ENCODE results near the gene PEMT. TPM values are rescaled to one million over a fixed set of nuclear protein-coding genes. Genes with fewer than 3 reads are reported as not detected.

Gene PEMT
- total RNA-seq, 1 experiment from 2014 or later: 27.0 TPM

- Histone ChIP-seq H3K4me1 (ENCODE audit: control insufficient read depth, insufficient read depth, low read length) (peaks cover 4% of the 10 kb centered on the region; the same call in 1 of the 2 replicates), H3K36me3 (ENCODE audit: control insufficient read depth, insufficient read depth, low read length) (peaks cover 4% of the 10 kb centered on the region), H3K4me3 (ENCODE audit: low read depth in 2 of 2, low read length in 2 of 2) (no peak overlapping the region), H3K27ac (ENCODE audit: low read length) (no peak overlapping the region), H3K27me3 (ENCODE audit: control insufficient read depth, insufficient read depth, low read length) (no peaks in the 10 kb centered on the region), H3K9me3 (ENCODE audit: control insufficient read depth, insufficient read depth, low read depth, low read length) (no peaks in the 10 kb centered on the region)
- intact Hi-C loops (cut with micrococcal nuclease; ENCODE audit: unreplicated experiment): no loop called here
- no peak for TF ChIP-seq POLR2AphosphoS5 (IDR thresholded peaks at IDR 0.05; ENCODE audit: low read depth, low read length)
- TF ChIP-seq TCF7L2 (IDR thresholded peaks at IDR 0.05; ENCODE audit: low read depth, low read length): no peak
- no peak for TF ChIP-seq CTCF (IDR thresholded peaks at IDR 0.05)
- DNase-seq (ENCODE audit: low read depth, low spot score): no peak
- no TSS peak for BruUV-seq (replicated peaks)
- ATAC-seq: no peak
- ChIA-PET POLR2A (no interaction called here), CTCF (no interaction called here)
- in situ Hi-C loops (cut with HindIII; ENCODE audit: low pct_unique_long_range_greater_than_20kb, low sequenced_read_pairs): no loop called here
These were observed 112.3 kb downstream of the PEMT start for GRCh38 chr17:17479209-17479608.

GRCh38 chr17:17476865-17477467, 114.5 kb downstream of the PEMT start, which contains the start of gene MED9:
MED9 (plus strand) TSS chr17:17477000; CDS start chr17:17477042, 42 bp downstream.
- POLR2A ChIA-PET: no interaction called here
- Histone ChIP-seq H3K27ac (ENCODE audit: low read length) (peak within 1 kb of the TSS; percentile 79), H3K4me1 (ENCODE audit: control insufficient read depth, insufficient read depth, low read length) (peaks cover 4% of the 10 kb centered on the region; the same call in 1 of the 2 replicates), H3K36me3 (ENCODE audit: control insufficient read depth, insufficient read depth, low read length) (peaks cover 4% of the 10 kb centered on the region), H3K4me3 (ENCODE audit: low read depth in 2 of 2, low read length in 2 of 2) (peak within 1 kb of the TSS; percentile 86 to 94), H3K27me3 (ENCODE audit: control insufficient read depth, insufficient read depth, low read length) (no peaks in the 10 kb centered on the region; the same call in 1 of the 2 replicates), H3K9me3 (ENCODE audit: control insufficient read depth, insufficient read depth, low read depth, low read length) (no peaks in the 10 kb centered on the region)
- in situ Hi-C loops (cut with HindIII; ENCODE audit: low pct_unique_long_range_greater_than_20kb, low sequenced_read_pairs) (no loop called here), intact Hi-C loops (cut with micrococcal nuclease; ENCODE audit: unreplicated experiment) (no loop called here)
- ATAC-seq (peak; percentile 97), DNase-seq (ENCODE audit: low read depth, low spot score) (peak; percentile 48)
- no TSS peak for BruUV-seq (replicated peaks)
- TF ChIP-seq TCF7L2 (IDR thresholded peaks at IDR 0.05; ENCODE audit: low read depth, low read length) (no peak), POLR2AphosphoS5 (IDR thresholded peaks at IDR 0.05; ENCODE audit: low read depth, low read length) (peak; percentile 50; the same call in 1 of the 2 replicates)
- CTCF ChIA-PET: no interaction called here

- no peak overlapping the region for H3K27ac ChIP-seq (ENCODE audit: low read length)
- TF ChIP-seq SIN3A (IDR thresholded peaks at IDR 0.05; ENCODE audit: borderline replicate concordance, insufficient read depth, low read depth, low read length): no peak
- no peak for TF ChIP-seq CTCF (IDR thresholded peaks at IDR 0.05)
- TF ChIP-seq POLR2AphosphoS5 (IDR thresholded peaks at IDR 0.05; ENCODE audit: low read depth, low read length): no peak
- no peak for TF ChIP-seq REST (IDR thresholded peaks at IDR 0.05; ENCODE audit: insufficient read depth in 1 of 2, low read depth in 2 of 2, low read length in 1 of 2)
- no peak for TF ChIP-seq TCF7L2 (IDR thresholded peaks at IDR 0.05; ENCODE audit: low read depth, low read length)
- intact Hi-C loops (cut with micrococcal nuclease; ENCODE audit: unreplicated experiment): no loop called here
These were observed 117.2 kb downstream of the PEMT start for GRCh38 chr17:17474341-17474740.

More at GRCh38 chr17:17474341-17474740, 117.2 kb downstream of the PEMT start:
- ChIA-PET CTCF (no interaction called here), POLR2A (no interaction called here)
- H3K27me3 ChIP-seq (ENCODE audit: control insufficient read depth, insufficient read depth, low read length): no peaks in the 10 kb centered on the region; the same call in 1 of the 2 replicates
- BruUV-seq (replicated peaks): no TSS peak
- peaks cover 4% of the 10 kb centered on the region; the same call in 1 of the 2 replicates for H3K4me1 ChIP-seq (ENCODE audit: control insufficient read depth, insufficient read depth, low read length)
- ATAC-seq (no peak), DNase-seq (ENCODE audit: low read depth, low spot score) (no peak)
- in situ Hi-C loops (cut with HindIII; ENCODE audit: low pct_unique_long_range_greater_than_20kb, low sequenced_read_pairs): no loop called here
- H3K4me3 ChIP-seq (ENCODE audit: low read depth in 2 of 2, low read length in 2 of 2): no peak overlapping the region
- H3K36me3 ChIP-seq (ENCODE audit: control insufficient read depth, insufficient read depth, low read length): peaks cover 4% of the 10 kb centered on the region; the same call in 1 of the 2 replicates
- no peaks in the 10 kb centered on the region for H3K9me3 ChIP-seq (ENCODE audit: control insufficient read depth, insufficient read depth, low read depth, low read length)

Measured in Panc1 (cell line).